GM12891 (cell line): ENCODE results near the gene CSMD2.

Experiments used
- PAX5 ChIP-seq: IDR thresholded peaks from 2 replicates; pipeline ENCODE4 v1.6.1; 2011; ENCODE audit warnings: low read length, moderate library complexity, mild to moderate bottlenecking; ENCODE audit not compliant: insufficient read depth, severe bottlenecking
- POLR2A ChIP-seq: IDR thresholded peaks from 2 replicates; pipeline ENCODE4 v1.6.1; 2011; ENCODE audit warnings: low read depth, low read length, control low read depth
- POLR2AphosphoS5 ChIP-seq: IDR thresholded peaks from 2 replicates; pipeline ENCODE4 v1.6.1; 2011; ENCODE audit warnings: low read depth, low read length, control low read depth
- POU2F2 ChIP-seq: IDR thresholded peaks from 2 replicates; pipeline ENCODE4 v1.6.1; 2011; ENCODE audit warnings: low read depth, mild to moderate bottlenecking, control low read depth, low read length, moderate library complexity
- SPI1 ChIP-seq: IDR thresholded peaks from 2 replicates; pipeline ENCODE4 v1.6.1; 2011; ENCODE audit warnings: low read depth, low read length, control low read depth
- TAF1 ChIP-seq: IDR thresholded peaks from 2 replicates; pipeline ENCODE4 v1.6.1; 2011; ENCODE audit warnings: low read depth, low read length, control low read depth

- no peak for TF ChIP-seq POLR2AphosphoS5
- no peak for TF ChIP-seq POLR2A
- no peak for TF ChIP-seq PAX5
- no peak for TF ChIP-seq SPI1
- no peak for TF ChIP-seq TAF1
- TF ChIP-seq POU2F2 = no peak
Observed at GRCh38 chr1:33797849-33798248, 367.2 kb downstream of the CSMD2 start.
